ENCODE results near the gene MRPL39.

GRCh38 chr21:25640202-25640942 is 33.1 kb upstream of the MRPL39 start:
- TF ChIP-seq YY1 (IDR thresholded peaks at IDR 0.05; ENCODE audit: insufficient read depth, insufficient read length), result no peak
- no peak for TF ChIP-seq ZNF274 (IDR thresholded peaks at IDR 0.05; ENCODE audit: low read depth, low read length)
- TF ChIP-seq SUZ12 (IDR thresholded peaks at IDR 0.05; ENCODE audit: extremely low read depth, insufficient read depth, insufficient read length), result peak; percentile 44
